GM18498 (cell line): ENCODE data around the gene TMEM131.

Experiments used
- ATAC-seq: cut with Tn5 transposase; IDR thresholded peaks from one replicate; pipeline ENCODE4 v1.9.1; 2021; ENCODE audit warnings: mild to moderate bottlenecking, moderate library complexity; ENCODE audit not compliant: unreplicated experiment

Gene TMEM131

GRCh38 chr2:97766567-97766966 lies 229.2 kb downstream of the TMEM131 start:
- ATAC-seq: no peak

- ATAC-seq: no peak
Measured at GRCh38 chr2:97765933-97766332, 229.8 kb downstream of the TMEM131 start.

DNA sequence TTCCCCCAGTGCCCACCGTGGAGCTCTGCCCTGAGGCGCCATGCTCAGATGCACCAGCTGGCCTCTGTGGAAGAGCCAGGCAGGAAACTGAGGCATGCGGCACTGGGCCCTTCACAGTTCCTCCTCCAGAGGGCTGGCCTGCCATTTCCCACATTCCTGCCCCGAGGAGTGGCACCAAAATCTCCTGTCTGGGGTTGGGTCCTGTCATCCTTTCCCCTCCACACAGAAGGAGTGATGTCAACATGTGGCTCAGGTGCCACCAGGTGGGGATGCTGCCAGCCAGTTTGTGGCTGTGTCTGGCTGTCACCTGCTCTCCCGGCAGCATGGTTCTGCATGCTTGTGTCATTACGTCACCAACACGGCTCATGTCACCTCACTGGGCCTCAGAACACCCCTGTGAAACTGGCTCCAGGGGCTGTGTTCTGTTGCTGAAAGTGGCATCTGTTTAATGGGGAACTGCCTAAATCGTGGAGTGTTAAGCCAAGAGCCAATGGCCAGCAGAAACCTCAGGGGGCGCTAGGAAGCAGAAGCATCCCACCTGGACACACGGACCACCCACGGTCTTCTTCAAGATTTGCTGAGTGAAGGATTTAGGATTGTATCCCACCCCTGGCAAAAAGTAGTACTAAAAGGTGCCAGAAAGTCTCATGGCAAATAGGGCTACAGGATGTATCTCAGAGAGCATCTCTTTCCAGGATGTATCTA lies 231.0 kb downstream of the TMEM131 start:
- no peak for ATAC-seq

DNA sequence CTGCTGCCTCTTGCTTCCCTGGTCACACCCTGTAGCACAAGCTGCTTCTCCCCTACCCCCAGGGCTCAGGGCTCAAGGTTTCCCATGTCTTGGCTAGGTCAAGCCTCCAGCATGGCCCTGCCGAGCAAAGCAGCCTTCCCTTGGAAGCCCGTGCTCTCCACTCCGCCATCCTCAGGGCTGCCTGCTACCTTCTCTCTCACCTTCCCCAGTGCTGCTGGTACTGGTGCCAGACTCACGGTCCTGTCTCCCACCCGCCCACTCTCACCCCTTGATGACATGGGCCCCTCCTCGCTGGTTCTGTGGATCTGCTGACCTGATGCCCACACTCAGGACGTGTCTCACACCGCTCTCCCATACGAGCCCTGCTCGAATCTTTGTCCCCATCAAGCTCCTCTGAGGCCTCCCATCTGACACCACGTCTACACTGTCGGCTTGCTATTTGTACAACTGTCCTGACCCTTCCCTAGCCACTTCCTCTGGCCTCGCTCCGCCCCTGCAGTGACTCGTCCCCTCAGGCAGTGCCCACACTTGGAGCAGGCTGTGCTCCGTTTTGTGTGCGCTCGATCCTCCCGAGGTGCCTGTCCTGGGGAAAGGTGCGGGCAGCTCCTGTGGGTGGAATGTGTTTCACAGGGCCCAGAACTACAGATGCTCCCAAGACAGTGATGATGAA lies 232.4 kb downstream of the TMEM131 start:
- no peak for ATAC-seq

DNA sequence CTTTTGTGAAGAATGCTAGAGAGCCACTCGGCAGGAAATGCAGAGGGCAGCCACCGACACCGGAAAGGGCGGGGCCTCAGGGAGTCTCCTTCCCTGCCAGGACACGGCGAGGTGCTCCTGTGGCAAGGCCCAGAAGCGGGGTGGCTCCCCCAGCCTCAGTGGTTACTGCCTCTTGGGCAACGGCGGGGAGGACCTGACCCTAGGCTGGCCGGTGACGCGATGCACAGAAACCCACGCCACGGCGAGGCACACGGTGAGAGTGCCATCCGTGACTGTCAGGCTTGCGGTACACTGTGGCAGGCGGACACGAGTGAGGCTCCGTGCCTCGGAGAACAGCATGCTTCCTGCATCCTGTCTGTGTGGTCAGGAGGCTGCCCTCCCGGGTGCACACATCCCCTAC lies 234.6 kb downstream of the TMEM131 start:
- no peak for ATAC-seq

DNA sequence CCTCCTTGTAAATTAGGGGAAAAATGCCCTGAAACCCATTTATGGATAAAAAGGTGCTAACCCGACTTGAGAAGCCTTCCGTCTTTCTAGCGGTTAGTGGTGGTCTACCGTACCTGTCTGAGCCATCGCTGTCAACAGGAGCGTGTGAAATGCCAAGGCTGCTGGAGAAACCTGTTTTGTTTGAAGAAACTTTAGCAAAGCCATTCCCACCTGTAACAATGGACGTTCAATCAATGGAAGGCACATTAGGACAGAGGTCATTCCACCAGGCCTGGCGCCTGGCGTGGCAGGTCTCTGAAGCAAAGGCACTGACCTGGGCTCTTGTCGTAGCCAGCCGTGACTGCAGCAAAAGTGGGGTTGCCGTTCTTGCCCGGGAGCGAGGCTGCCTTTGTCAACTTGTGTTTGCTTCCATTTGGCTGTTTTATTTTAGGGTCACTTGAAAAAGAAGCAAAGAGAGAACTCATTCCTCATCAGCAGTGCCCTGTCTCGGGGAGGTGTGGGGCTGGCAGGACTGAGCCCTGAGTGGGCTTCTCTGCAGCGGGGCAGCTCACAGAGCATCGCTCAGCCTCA lies 235.2 kb downstream of the TMEM131 start:
- no peak for ATAC-seq

DNA sequence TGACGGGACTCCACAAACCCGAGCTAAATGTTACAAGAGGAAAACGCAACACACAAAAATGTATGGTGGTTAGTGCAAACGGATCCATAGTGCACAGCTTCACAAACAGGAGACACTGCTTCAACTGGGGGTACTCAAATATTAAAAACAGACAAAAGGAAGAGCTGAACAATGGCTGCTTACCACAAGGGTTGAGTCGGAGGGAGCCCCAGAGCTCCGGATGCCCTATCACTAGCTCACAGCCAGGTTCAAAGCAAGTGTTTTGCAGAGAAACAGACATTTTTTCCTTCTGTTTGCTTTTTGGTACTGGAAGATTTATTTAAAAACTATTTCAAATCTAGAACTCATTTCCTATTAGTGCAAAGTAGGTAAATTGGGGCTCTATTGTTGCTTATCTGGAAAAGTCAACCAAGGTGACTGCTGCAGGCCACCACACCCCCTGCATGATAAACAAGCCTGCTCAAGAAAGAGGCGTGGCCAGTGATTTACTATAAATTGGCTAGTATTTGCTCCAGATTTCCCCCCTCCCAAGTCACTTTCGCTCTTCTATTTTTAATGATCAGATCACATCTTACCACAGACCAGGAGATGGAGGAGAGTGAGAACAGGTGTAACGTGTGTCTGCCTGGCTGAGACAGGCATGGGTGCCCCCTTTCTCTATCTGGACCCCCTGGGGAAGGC lies 235.9 kb downstream of the TMEM131 start:
- ATAC-seq: no peak

- no peak for ATAC-seq
Measured at GRCh38 chr2:97758131-97758705, 237.5 kb downstream of the TMEM131 start.

- ATAC-seq: no peak
Measured at GRCh38 chr2:97757062-97757461, 238.7 kb downstream of the TMEM131 start.

GRCh38 chr2:97755491-97755890 lies 240.3 kb downstream of the TMEM131 start:
- no peak for ATAC-seq

DNA sequence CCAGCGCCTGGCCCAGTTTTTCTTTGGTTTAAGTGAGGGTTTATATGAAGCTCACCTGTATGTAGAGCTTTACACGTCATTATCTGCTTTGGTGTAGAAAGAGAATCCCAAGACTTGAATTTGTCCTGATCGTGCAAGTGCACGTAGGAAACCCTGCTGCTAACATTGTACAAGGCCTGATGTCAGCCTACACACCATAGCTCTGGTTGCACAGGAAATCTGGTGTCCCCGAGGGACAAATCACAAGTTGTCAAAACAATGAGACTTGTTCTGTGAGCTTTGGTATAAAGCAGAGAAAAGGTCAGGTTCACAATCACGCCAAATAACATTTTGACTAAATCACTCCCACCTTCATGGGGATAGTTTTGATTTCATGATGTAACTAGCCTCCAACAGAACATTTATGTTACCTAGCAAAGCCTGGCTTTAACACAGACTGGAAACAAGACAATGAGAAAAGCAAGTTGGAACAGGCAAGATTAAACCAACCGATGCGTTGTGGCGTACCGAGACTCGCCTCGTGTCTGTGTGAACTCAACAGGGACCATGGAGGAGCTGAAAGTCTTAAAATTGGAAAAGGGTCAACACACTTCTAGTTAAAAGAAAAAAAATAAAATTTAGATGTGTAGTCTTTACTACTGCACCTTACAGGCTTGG lies 240.9 kb downstream of the TMEM131 start:
- ATAC-seq: no peak

DNA sequence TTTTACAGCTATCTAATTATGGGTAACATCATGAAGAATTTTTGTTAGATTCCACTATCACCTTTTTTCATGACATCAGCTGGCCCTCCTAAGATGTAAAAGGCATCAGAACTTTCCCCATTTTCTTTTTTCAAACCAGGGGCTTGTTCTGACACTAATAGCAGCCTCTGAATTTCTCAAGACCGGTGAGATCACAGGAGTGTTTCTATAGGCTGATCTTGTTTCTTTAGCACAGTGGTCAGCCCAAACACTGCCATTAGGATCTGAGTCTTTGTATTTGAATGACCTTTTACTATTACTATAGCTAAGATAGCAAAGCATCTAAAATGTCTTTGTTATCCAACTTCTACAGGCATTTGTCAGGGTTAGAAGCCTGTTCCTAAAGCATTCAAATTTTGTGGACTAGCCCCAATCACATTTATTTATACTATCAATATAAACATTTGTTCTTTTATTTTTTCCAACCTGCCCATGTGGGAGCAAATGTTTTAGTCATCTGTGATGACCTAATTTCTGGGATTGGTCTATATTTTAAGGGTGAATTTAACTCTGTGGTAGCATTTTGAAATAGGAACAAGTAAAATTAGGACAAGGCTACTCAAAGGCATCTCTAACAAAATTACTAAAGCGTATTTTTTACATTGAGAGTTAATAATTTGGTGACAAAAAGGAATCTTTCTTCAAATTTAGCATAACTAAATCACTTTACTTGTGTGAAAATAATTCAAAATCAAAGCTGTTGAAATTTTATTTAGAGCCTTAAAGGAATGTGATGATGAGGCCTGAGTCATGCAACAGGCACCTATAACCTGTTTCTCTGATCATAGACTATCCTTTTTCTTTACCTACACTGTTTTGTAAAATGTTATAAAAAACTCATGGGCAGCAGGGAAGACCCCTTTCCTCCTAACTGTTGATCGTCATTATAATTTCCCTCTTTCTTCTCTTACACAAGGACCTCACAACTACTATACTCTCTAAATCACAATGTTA lies 243.1 kb downstream of the TMEM131 start:
- ATAC-seq: no peak

GRCh38 chr2:97751752-97752151 lies 244.0 kb downstream of the TMEM131 start:
- no peak for ATAC-seq

DNA sequence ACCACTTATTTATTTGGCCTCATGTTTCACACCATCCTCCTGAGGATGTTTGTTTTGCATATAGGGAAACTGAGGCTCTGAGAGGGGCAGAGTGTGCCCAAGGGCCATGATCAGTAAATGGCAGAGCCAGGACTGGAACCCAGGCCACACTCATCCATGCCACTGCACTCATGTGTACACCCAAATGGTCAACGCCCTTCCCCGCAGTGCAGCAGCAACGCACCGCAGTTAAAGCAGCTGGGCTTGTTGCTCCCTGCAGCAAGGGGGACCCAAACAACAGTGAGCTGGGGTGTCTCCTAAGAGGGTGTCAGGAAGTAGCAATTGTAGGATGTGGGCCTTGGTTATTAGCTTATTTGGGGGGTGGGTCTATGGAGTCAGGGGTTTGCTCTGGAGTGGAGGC lies 245.7 kb downstream of the TMEM131 start:
- no peak for ATAC-seq

GRCh38 chr2:97749581-97749980 lies 246.2 kb downstream of the TMEM131 start:
- ATAC-seq: no peak

DNA sequence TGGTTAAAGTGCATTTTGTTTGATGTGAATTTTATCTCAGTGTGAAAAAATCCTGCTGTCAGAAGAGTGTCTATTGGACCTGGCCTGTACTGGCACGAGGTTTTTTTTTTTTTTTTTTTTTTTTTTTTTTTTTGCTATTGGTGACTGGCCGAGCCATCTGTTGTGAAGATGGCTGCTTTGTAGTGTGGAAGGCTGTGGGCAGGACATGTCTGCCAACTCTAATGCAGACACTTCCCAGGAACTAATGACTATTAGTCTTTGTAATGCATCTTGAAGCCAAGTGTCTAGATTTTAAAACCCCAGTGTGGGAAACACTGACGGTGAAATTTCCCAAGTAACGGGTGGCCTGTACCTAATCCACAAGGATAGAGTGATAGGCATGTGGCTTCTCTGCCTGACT lies 248.0 kb downstream of the TMEM131 start:
- no peak for ATAC-seq

- ATAC-seq: no peak
Measured at GRCh38 chr2:97747285-97747684, 248.5 kb downstream of the TMEM131 start.

GRCh38 chr2:97745474-97746174 lies 250.1 kb downstream of the TMEM131 start:
- ATAC-seq: peak; percentile 81

- no peak for ATAC-seq
Measured at GRCh38 chr2:97743913-97744312, 251.8 kb downstream of the TMEM131 start.
